IMR-90 (cell line): ENCODE results near the gene REPS1. TPM values are rescaled to one million over a fixed set of nuclear protein-coding genes. Genes with fewer than 3 reads are reported as not detected.

Experiments
- ATAC-seq: fragments of 200-7000 bp; cut with Tn5 transposase; 2 replicates; pipeline ENCODE4 v1.9.1; 2020; ENCODE audit warnings: low read depth, mild to moderate bottlenecking, moderate library complexity
- BruUV-seq: library from RNA; stranded (reverse); fragments of 400-500 nt; replicated peaks from 2 replicates; lab custom pipeline; 2021; lab: Mats Ljungman, UMichigan
- CTCF ChIA-PET: fragments of 300-600 bp; formaldehyde crosslinking; extraction: SDS; loops from one replicate; lab custom pipeline; 2021; ENCODE audit warnings: antibody characterized with exemption; lab: Yijun Ruan, JAX
- POLR2A ChIA-PET: fragments of 300-600 bp; sonication (Branson Sonifier 250); formaldehyde crosslinking; loops from one replicate; lab custom pipeline; 2022; ENCODE audit warnings: antibody characterized with exemption; ENCODE audit not compliant: unreplicated experiment; lab: Charles Lee
- DNase-seq: peaks from one replicate; pipeline ENCODE4 v3.0.0; 2013
- H2AFZ ChIP-seq: replicated peaks from 2 replicates; pipeline ENCODE3; 2013; ENCODE audit warnings: low read length, mild to moderate bottlenecking; ENCODE audit not compliant: poor library complexity
- H2AK5ac ChIP-seq: 2 replicates; pipeline ENCODE4 v1.6.1; 2013; ENCODE audit warnings: low read depth, low read length, inconsistent platforms
- H2AK9ac ChIP-seq: replicated peaks from 2 replicates; pipeline ENCODE3; 2013; ENCODE audit warnings: mild to moderate bottlenecking, low read depth, low read length, moderate library complexity; ENCODE audit not compliant: poor library complexity
- H2BK120ac ChIP-seq: 2 replicates; pipeline ENCODE4 v1.6.1; 2013; ENCODE audit warnings: low read depth, low read length, inconsistent platforms
- H2BK15ac ChIP-seq: 3 replicates; pipeline ENCODE4 v1.6.1; 2013; ENCODE audit warnings: low read depth, low read length, inconsistent platforms
- H2BK20ac ChIP-seq: 2 replicates; pipeline ENCODE4 v1.6.1; 2013; ENCODE audit warnings: low read depth, mild to moderate bottlenecking, inconsistent platforms, low read length, moderate library complexity
- H2BK5ac ChIP-seq: 2 replicates; pipeline ENCODE4 v1.6.1; 2013; ENCODE audit warnings: mild to moderate bottlenecking, low read depth, low read length, inconsistent platforms; ENCODE audit not compliant: poor library complexity, severe bottlenecking
- H3K14ac ChIP-seq: replicated peaks from 2 replicates; pipeline ENCODE4 v1.6.1; 2013; ENCODE audit warnings: low read depth, low read length, inconsistent platforms
- H3K18ac ChIP-seq: 2 replicates; pipeline ENCODE4 v1.6.1; 2013; ENCODE audit warnings: low read depth, low read length, control low read depth
- H3K23ac ChIP-seq: 2 replicates; pipeline ENCODE4 v1.6.1; 2013; ENCODE audit warnings: low read depth, low read length, inconsistent platforms
- H3K27ac ChIP-seq: 2 replicates; pipeline ENCODE4 v1.5.1; 2013; ENCODE audit warnings: mild to moderate bottlenecking, control low read depth, low read length; ENCODE audit not compliant: insufficient read depth
- H3K27me3 ChIP-seq: 2 replicates; pipeline ENCODE4 v1.6.1; 2013; ENCODE audit warnings: low read length; ENCODE audit not compliant: control insufficient read depth, insufficient read depth
- H3K36me3 ChIP-seq: 2 replicates; pipeline ENCODE4 v1.6.1; 2013; ENCODE audit warnings: low read length, mixed read lengths; ENCODE audit not compliant: control insufficient read depth, insufficient read depth
- H3K4ac ChIP-seq: 2 replicates; pipeline ENCODE4 v1.6.1; 2013; ENCODE audit warnings: low read depth, low read length, inconsistent platforms
- H3K4me1 ChIP-seq: 2 replicates; pipeline ENCODE4 v1.6.1; 2013; ENCODE audit warnings: low read length, mixed read lengths; ENCODE audit not compliant: control insufficient read depth, insufficient read depth
- H3K4me2 ChIP-seq: 2 replicates; pipeline ENCODE4 v1.6.1; 2013; ENCODE audit warnings: low read depth, mild to moderate bottlenecking, control low read depth, low read length, moderate library complexity
- H3K4me3 ChIP-seq: 2 replicates; pipeline ENCODE4 v1.5.1; 2013; ENCODE audit warnings: low read depth, mild to moderate bottlenecking, control low read depth, low read length, moderate library complexity; ENCODE audit not compliant: insufficient read depth
- H3K56ac ChIP-seq: 2 replicates; pipeline ENCODE4 v1.6.1; 2013; ENCODE audit warnings: low read length, inconsistent platforms; ENCODE audit not compliant: insufficient read depth; ENCODE audit errors: extremely low read depth
- H3K79me1 ChIP-seq, 2 experiments: 2 replicates each; pipeline ENCODE4 v1.6.1; 2013; ENCODE audit warnings: low read length in 2 of 2, inconsistent platforms in 1 of 2, low read depth in 1 of 2
- H3K9ac ChIP-seq: 2 replicates; pipeline ENCODE4 v1.6.1; 2013; ENCODE audit warnings: low read depth, low read length, control low read depth
- H3K9me1 ChIP-seq: 2 replicates; pipeline ENCODE4 v1.6.1; 2013; ENCODE audit warnings: low read length, inconsistent platforms; ENCODE audit not compliant: insufficient read depth
- H3K9me3 ChIP-seq: 2 replicates; pipeline ENCODE4 v1.6.1; 2013; ENCODE audit warnings: low read length; ENCODE audit not compliant: control insufficient read depth, insufficient read depth
- H4K20me1 ChIP-seq: 2 replicates; pipeline ENCODE4 v1.6.1; 2013; ENCODE audit warnings: low read length, inconsistent platforms; ENCODE audit not compliant: insufficient read depth
- H4K5ac ChIP-seq: 2 replicates; pipeline ENCODE4 v1.6.1; 2013; ENCODE audit warnings: mild to moderate bottlenecking, low read depth, low read length, control low read depth
- H4K8ac ChIP-seq, 2 experiments: 2 replicates each; pipeline ENCODE4 v1.6.1; 2013; ENCODE audit warnings: low read depth in 2 of 2, low read length in 2 of 2, control low read depth in 1 of 2, inconsistent platforms in 1 of 2
- H4K91ac ChIP-seq: 2 replicates; pipeline ENCODE4 v1.6.1; 2013; ENCODE audit warnings: low read depth, low read length, inconsistent platforms; ENCODE audit not compliant: insufficient read depth
- BHLHE40 ChIP-seq: fragments of 150-350 bp; IDR thresholded peaks from 2 replicates; pipeline ENCODE4 v1.6.1; 2016; ENCODE audit warnings: mild to moderate bottlenecking, low read depth, low read length
- CEBPB ChIP-seq: IDR thresholded peaks from 2 replicates; pipeline ENCODE4 v1.6.1; 2012; ENCODE audit warnings: low read depth, low read length, improper control_type of control experiment
- CHD1 ChIP-seq: IDR thresholded peaks from 2 replicates; pipeline ENCODE4 v1.6.1; 2012; ENCODE audit warnings: low read depth, low read length, improper control_type of control experiment
- FOS ChIP-seq: fragments of 150-350 bp; IDR thresholded peaks from 2 replicates; pipeline ENCODE4 v1.6.1; 2016; ENCODE audit warnings: low read depth, low read length
- MAFK ChIP-seq: IDR thresholded peaks from 2 replicates; pipeline ENCODE4 v1.6.1; 2012; ENCODE audit warnings: low read depth, low read length, improper control_type of control experiment
- MAZ ChIP-seq: IDR thresholded peaks from 2 replicates; pipeline ENCODE4 v1.6.1; 2012; ENCODE audit warnings: low read depth, mild to moderate bottlenecking, low read length, improper control_type of control experiment, moderate library complexity, borderline replicate concordance
- MXI1 ChIP-seq: IDR thresholded peaks from 2 replicates; pipeline ENCODE4 v1.6.1; 2012; ENCODE audit warnings: low read depth, mild to moderate bottlenecking, low read length, moderate library complexity, borderline replicate concordance
- NFE2L2 ChIP-seq: fragments of 150-350 bp; IDR thresholded peaks from 2 replicates; pipeline ENCODE4 v1.6.1; 2016; ENCODE audit warnings: low read depth, mild to moderate bottlenecking, low read length
- POLR2A ChIP-seq: IDR thresholded peaks from 2 replicates; pipeline ENCODE4 v1.6.1; 2012; ENCODE audit warnings: mild to moderate bottlenecking, low read depth, low read length
- RAD21 ChIP-seq: IDR thresholded peaks from 2 replicates; pipeline ENCODE4 v1.6.1; 2012; ENCODE audit warnings: low read length, improper control_type of control experiment
- RCOR1 ChIP-seq: IDR thresholded peaks from 2 replicates; pipeline ENCODE4 v1.6.1; 2012; ENCODE audit warnings: mild to moderate bottlenecking, low read length, improper control_type of control experiment; ENCODE audit not compliant: insufficient replicate concordance
- RFX5 ChIP-seq: IDR thresholded peaks from 2 replicates; pipeline ENCODE4 v1.8.0; 2012; ENCODE audit warnings: low read depth, mild to moderate bottlenecking, low read length, moderate library complexity
- SMC3 ChIP-seq: fragments of 150-350 bp; IDR thresholded peaks from 2 replicates; pipeline ENCODE4 v1.6.1; 2016; ENCODE audit warnings: low read depth, mild to moderate bottlenecking, antibody characterized with exemption, low read length, moderate library complexity
- WGBS, 2 experiments: methylation state at CpG; one replicate each; pipeline versions ENCODE4 v1.1.5 to v1.1.7; 2013; ENCODE audit warnings: missing lambda C conversion rate in 2 of 2; ENCODE audit not compliant: insufficient read length in 1 of 2; ENCODE audit errors: extremely low coverage in 2 of 2; 5-methylcytosine and 5-hydroxymethylcytosine counted together
- dilution Hi-C: fragments of 300-500 bp; cut with HindIII; formaldehyde crosslinking; loops from one replicate; pipeline ENCODE4 v1.14.3; 2018; ENCODE audit warnings: low sequenced_read_pairs; ENCODE audit not compliant: unreplicated experiment
- in situ Hi-C: fragments of 300-500 bp; cut with MboI; formaldehyde crosslinking; loops from 3 replicates; pipeline ENCODE4 v1.14.3; 2019; ENCODE audit warnings: low sequenced_read_pairs, inconsistent platforms, mixed read lengths
- intact Hi-C: fragments of 100-400 bp; cut with micrococcal nuclease; formaldehyde crosslinking; loops from 2 replicates; pipeline ENCODE4 v1.10.0; 2022
- polyA plus RNA-seq, 3 experiments: library from polyadenylated mRNA; depleted of rRNA; stranded (reverse); fragments of >200 nt; gene quantifications; 2 replicates each; pipeline ENCODE4 v1.2.3, GENCODE V29; 2012; ENCODE audit warnings: low replicate concordance in 1 of 3
- total RNA-seq: library from RNA; depleted of rRNA; stranded (reverse); fragments of >200 nt; gene quantifications from 2 replicates; pipeline ENCODE4 v1.2.3, GENCODE V29; 2012
- TF ChIP-seq, protein P1 (sequence below): conservative IDR thresholded peaks from 2 replicates; pipeline ENCODE4 v1.5.1; 2012; ENCODE audit warnings: mild to moderate bottlenecking, low read depth, low read length, improper control_type of control experiment
- TF ChIP-seq, protein P2 (sequence below): fragments of 150-350 bp; IDR thresholded peaks from 2 replicates; pipeline ENCODE4 v1.6.1; 2016; ENCODE audit warnings: low read depth, mild to moderate bottlenecking, low read length, moderate library complexity, borderline replicate concordance
- TF ChIP-seq, protein P3 (sequence below): fragments of 150-350 bp; IDR thresholded peaks from 2 replicates; pipeline ENCODE4 v1.6.1; 2017; ENCODE audit warnings: mild to moderate bottlenecking, antibody characterized with exemption, low read length, low read depth

Gene REPS1
- total and polyA plus RNA-seq, 2 of the 4 experiments (the other 2 are of a cell fraction), result 21.9 to 24.2 TPM

DNA sequence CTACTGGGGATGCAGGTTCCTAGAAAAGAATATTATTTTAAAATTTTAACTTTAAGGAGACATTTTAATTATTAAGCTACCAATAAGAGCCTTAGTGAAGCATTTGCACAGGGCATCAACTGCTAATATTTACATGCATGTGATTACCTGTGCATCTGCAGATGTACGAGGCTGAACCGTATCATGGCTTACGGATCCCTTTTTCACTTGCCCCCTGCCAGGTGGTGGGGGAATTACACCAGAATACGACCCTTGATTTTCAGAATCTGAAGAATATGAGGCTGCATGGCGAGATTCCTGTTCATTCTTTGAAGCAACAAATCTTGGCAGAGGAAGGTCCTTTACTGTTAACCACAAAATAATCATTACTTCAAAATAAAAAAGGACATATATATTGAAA, 42.7 kb downstream of the REPS1 start:
- DNase-seq (no peak), ATAC-seq (no peak)
- Histone ChIP-seq H3K23ac (no peak overlapping the region), H3K18ac (no peak overlapping the region), H2AK9ac (no peak overlapping the region), H2BK20ac (0 out of 2 replicates have a peak overlapping the region, but pooled peaks have one; percentile 46), H3K36me3 (peaks cover 6% of the 10 kb centered on the region), H3K4me1 (peaks cover 2% of the 10 kb centered on the region), H3K9me1 (peaks cover 6% of the 10 kb centered on the region), H3K4me3 (no peak overlapping the region), H4K8ac (no peak overlapping the region), H3K4ac (no peak overlapping the region), H2BK5ac (peak overlapping the region; percentile 33), H4K91ac (no peak overlapping the region), H3K4me2 (no peak overlapping the region), H4K5ac (no peak overlapping the region), H3K27me3 (no peaks in the 10 kb centered on the region), H3K14ac (no peak overlapping the region), H3K27ac (no peak overlapping the region), H2AK5ac (no peak overlapping the region; the same call in 1 of the 2 replicates), H3K9ac (no peak overlapping the region), H3K79me1 (peaks cover 15 to 22% of the 10 kb centered on the region in 2 experiments), H3K56ac (no peak overlapping the region), H2AFZ (no peak overlapping the region), H4K20me1 (no peaks in the 10 kb centered on the region), H3K9me3 (no peaks in the 10 kb centered on the region), H2BK120ac (no peak overlapping the region; the same call in 1 of the 2 replicates), H2BK15ac (no peak overlapping the region)
- TF ChIP-seq POLR2A (no peak), RCOR1 (no peak), CHD1 (no peak), FOS (no peak), NFE2L2 (no peak), RFX5 (no peak), RAD21 (no peak), CEBPB (no peak), MXI1 (no peak), MAFK (no peak), MAZ (no peak), BHLHE40 (no peak), SMC3 (no peak)
- TF ChIP-seq, protein P1, sequence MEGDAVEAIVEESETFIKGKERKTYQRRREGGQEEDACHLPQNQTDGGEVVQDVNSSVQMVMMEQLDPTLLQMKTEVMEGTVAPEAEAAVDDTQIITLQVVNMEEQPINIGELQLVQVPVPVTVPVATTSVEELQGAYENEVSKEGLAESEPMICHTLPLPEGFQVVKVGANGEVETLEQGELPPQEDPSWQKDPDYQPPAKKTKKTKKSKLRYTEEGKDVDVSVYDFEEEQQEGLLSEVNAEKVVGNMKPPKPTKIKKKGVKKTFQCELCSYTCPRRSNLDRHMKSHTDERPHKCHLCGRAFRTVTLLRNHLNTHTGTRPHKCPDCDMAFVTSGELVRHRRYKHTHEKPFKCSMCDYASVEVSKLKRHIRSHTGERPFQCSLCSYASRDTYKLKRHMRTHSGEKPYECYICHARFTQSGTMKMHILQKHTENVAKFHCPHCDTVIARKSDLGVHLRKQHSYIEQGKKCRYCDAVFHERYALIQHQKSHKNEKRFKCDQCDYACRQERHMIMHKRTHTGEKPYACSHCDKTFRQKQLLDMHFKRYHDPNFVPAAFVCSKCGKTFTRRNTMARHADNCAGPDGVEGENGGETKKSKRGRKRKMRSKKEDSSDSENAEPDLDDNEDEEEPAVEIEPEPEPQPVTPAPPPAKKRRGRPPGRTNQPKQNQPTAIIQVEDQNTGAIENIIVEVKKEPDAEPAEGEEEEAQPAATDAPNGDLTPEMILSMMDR, result no peak
- TF ChIP-seq, protein P2, sequence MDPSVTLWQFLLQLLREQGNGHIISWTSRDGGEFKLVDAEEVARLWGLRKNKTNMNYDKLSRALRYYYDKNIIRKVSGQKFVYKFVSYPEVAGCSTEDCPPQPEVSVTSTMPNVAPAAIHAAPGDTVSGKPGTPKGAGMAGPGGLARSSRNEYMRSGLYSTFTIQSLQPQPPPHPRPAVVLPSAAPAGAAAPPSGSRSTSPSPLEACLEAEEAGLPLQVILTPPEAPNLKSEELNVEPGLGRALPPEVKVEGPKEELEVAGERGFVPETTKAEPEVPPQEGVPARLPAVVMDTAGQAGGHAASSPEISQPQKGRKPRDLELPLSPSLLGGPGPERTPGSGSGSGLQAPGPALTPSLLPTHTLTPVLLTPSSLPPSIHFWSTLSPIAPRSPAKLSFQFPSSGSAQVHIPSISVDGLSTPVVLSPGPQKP, result no peak
- TF ChIP-seq, protein P3, sequence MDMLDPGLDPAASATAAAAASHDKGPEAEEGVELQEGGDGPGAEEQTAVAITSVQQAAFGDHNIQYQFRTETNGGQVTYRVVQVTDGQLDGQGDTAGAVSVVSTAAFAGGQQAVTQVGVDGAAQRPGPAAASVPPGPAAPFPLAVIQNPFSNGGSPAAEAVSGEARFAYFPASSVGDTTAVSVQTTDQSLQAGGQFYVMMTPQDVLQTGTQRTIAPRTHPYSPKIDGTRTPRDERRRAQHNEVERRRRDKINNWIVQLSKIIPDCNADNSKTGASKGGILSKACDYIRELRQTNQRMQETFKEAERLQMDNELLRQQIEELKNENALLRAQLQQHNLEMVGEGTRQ, result no peak
- dilution Hi-C loops (no loop called here), intact Hi-C loops (no loop called here), in situ Hi-C loops (no loop called here)
- ChIA-PET POLR2A (no interaction called here), CTCF (no interaction called here)
- no TSS peak for BruUV-seq
- 100% methylated on average over 3 of the region's 5 CpGs; no CpG with 5 or more reads in 1 of the 2 experiments for WGBS, 2 experiments
